NCI-H345 (cell line): ENCODE results near the gene RPRD1A.
"Not testable (repeated sequence)": the region's sequence is repeated elsewhere in the genome, so short reads cannot be mapped to it uniquely, and the experiment has no call there.

Experiments used
- DNase-seq: peaks from one replicate; lab custom pipeline; 2025; lab: John Stamatoyannopoulos, UW

The RPRD1A gene

GRCh38 chr18:36067055-36067957 lies at the start of gene RPRD1A:
TSS of gene RPRD1A (minus strand) at chr18:36067559. CDS start at chr18:36067404, 155 bp downstream.
- DNase-seq: peak; percentile 98

GRCh38 chr18:36116771-36117170 lies 49.4 kb upstream of the RPRD1A start:
- DNase-seq: not testable (repeated sequence)

GRCh38 chr18:36114738-36115137 lies 47.4 kb upstream of the RPRD1A start:
- no peak for DNase-seq

GRCh38 chr18:36114251-36114650 lies 46.9 kb upstream of the RPRD1A start:
- no peak for DNase-seq

- no peak for DNase-seq
Observed at GRCh38 chr18:36112302-36112701, 44.9 kb upstream of the RPRD1A start.

- DNase-seq: no peak
Observed at GRCh38 chr18:36109737-36110136, 42.4 kb upstream of the RPRD1A start.

- DNase-seq: no peak
Observed at GRCh38 chr18:36108601-36109000, 41.2 kb upstream of the RPRD1A start.

GRCh38 chr18:36108196-36108595 lies 40.8 kb upstream of the RPRD1A start:
- DNase-seq: no peak

- no peak for DNase-seq
Observed at GRCh38 chr18:36107477-36107876, 40.1 kb upstream of the RPRD1A start.

- no peak for DNase-seq
Observed at GRCh38 chr18:36104749-36105148, 37.4 kb upstream of the RPRD1A start.

GRCh38 chr18:36101943-36102342 lies 34.6 kb upstream of the RPRD1A start:
- DNase-seq: no peak

- no peak for DNase-seq
Observed at GRCh38 chr18:36099311-36099710, 32.0 kb upstream of the RPRD1A start.

- no peak for DNase-seq
Observed at GRCh38 chr18:36096955-36097354, 29.6 kb upstream of the RPRD1A start.

- peak; percentile 59 for DNase-seq
Observed at GRCh38 chr18:36095936-36096519, 28.7 kb upstream of the RPRD1A start.

- DNase-seq: no peak
Observed at GRCh38 chr18:36094431-36094830, 27.1 kb upstream of the RPRD1A start.

GRCh38 chr18:36092116-36092515 lies 24.8 kb upstream of the RPRD1A start:
- DNase-seq: not testable (repeated sequence)

- DNase-seq: no peak
Observed at GRCh38 chr18:36089001-36089400, 21.6 kb upstream of the RPRD1A start.

- no peak for DNase-seq
Observed at GRCh38 chr18:36088256-36088655, 20.9 kb upstream of the RPRD1A start.

- no peak for DNase-seq
Observed at GRCh38 chr18:36086186-36086585, 18.8 kb upstream of the RPRD1A start.

GRCh38 chr18:36085195-36085594 lies 17.8 kb upstream of the RPRD1A start:
- DNase-seq: no peak

- no peak for DNase-seq
Observed at GRCh38 chr18:36083729-36084128, 16.4 kb upstream of the RPRD1A start.

GRCh38 chr18:36081118-36081517 lies 13.8 kb upstream of the RPRD1A start:
- not testable (repeated sequence) for DNase-seq

- DNase-seq: no peak
Observed at GRCh38 chr18:36078751-36079529, 11.6 kb upstream of the RPRD1A start.
